ENCODE data around the gene SERPINE1.

SERPINE1 gene

GRCh38 chr7:101167645-101168411 lies 40.9 kb downstream of the SERPINE1 start:
- Histone ChIP-seq H3K9me2 (replicated peaks; ENCODE audit: insufficient read depth, low read length) (no peaks in the 10 kb centered on the region), H3K79me2 (ENCODE audit: insufficient read depth, low read length) (no peaks in the 10 kb centered on the region), H3K27ac (ENCODE audit: low read depth, low read length) (no peak overlapping the region), H3K9ac (ENCODE audit: low read length) (no peak overlapping the region), H4K20me1 (ENCODE audit: low read depth, low read length) (no peaks in the 10 kb centered on the region), H3K4me2 (ENCODE audit: low read depth, low read length, poor library complexity, severe bottlenecking) (no peak overlapping the region), H2AFZ (ENCODE audit: low read depth, low read length, severe bottlenecking) (no peak overlapping the region), H3K9me3 (ENCODE audit: insufficient read depth, low read length) (no peaks in the 10 kb centered on the region), H3K4me3 (ENCODE audit: insufficient read depth, low read length, poor library complexity, severe bottlenecking) (no peak overlapping the region), H3K36me3 (ENCODE audit: low read length) (no peaks in the 10 kb centered on the region), H3F3A (ENCODE audit: insufficient read depth) (no peaks in the 10 kb centered on the region), H3K27me3 (ENCODE audit: low read length) (no peaks in the 10 kb centered on the region)
- TF ChIP-seq EZH2phosphoT487 (conservative IDR thresholded peaks at IDR 0.05; ENCODE audit: low read length) (no peak), CTCF (IDR thresholded peaks at IDR 0.05; ENCODE audit: insufficient read depth, low read length, poor library complexity, severe bottlenecking) (no peak)

GRCh38 chr7:101168412-101169049 lies 41.6 kb downstream of the SERPINE1 start:
- Histone ChIP-seq H4K20me1 (ENCODE audit: low read depth, low read length) (no peaks in the 10 kb centered on the region), H3K4me3 (ENCODE audit: insufficient read depth, low read length, poor library complexity, severe bottlenecking) (no peak overlapping the region), H3K4me2 (ENCODE audit: low read depth, low read length, poor library complexity, severe bottlenecking) (no peak overlapping the region), H3K9ac (ENCODE audit: low read length) (no peak overlapping the region), H3F3A (ENCODE audit: insufficient read depth) (no peaks in the 10 kb centered on the region), H3K9me3 (ENCODE audit: insufficient read depth, low read length) (no peaks in the 10 kb centered on the region), H3K27ac (ENCODE audit: low read depth, low read length) (no peak overlapping the region), H3K79me2 (ENCODE audit: insufficient read depth, low read length) (no peaks in the 10 kb centered on the region), H3K36me3 (ENCODE audit: low read length) (no peaks in the 10 kb centered on the region), H3K9me2 (replicated peaks; ENCODE audit: insufficient read depth, low read length) (no peaks in the 10 kb centered on the region), H3K27me3 (ENCODE audit: low read length) (no peaks in the 10 kb centered on the region), H2AFZ (ENCODE audit: low read depth, low read length, severe bottlenecking) (no peak overlapping the region)
- TF ChIP-seq EZH2phosphoT487 (conservative IDR thresholded peaks at IDR 0.05; ENCODE audit: low read length), result no peak
- TF ChIP-seq CTCF (IDR thresholded peaks at IDR 0.05; ENCODE audit: insufficient read depth, low read length, poor library complexity, severe bottlenecking), result no peak

- no peak overlapping the region for H2AFZ ChIP-seq (ENCODE audit: low read depth, low read length, severe bottlenecking)
- no peaks in the 10 kb centered on the region for H3K36me3 ChIP-seq (ENCODE audit: low read length)
- peak overlapping the region; percentile 9 for H3K4me2 ChIP-seq (ENCODE audit: low read depth, low read length, poor library complexity, severe bottlenecking)
- H3K9me3 ChIP-seq (ENCODE audit: insufficient read depth, low read length), result no peaks in the 10 kb centered on the region
- H3F3A ChIP-seq (ENCODE audit: insufficient read depth), result no peaks in the 10 kb centered on the region
- H3K4me3 ChIP-seq (ENCODE audit: insufficient read depth, low read length, poor library complexity, severe bottlenecking), result no peak overlapping the region
- no peaks in the 10 kb centered on the region for H4K20me1 ChIP-seq (ENCODE audit: low read depth, low read length)
- no peaks in the 10 kb centered on the region for H3K9me2 ChIP-seq (replicated peaks; ENCODE audit: insufficient read depth, low read length)
- no peak overlapping the region for H3K9ac ChIP-seq (ENCODE audit: low read length)
- H3K79me2 ChIP-seq (ENCODE audit: insufficient read depth, low read length), result no peaks in the 10 kb centered on the region
- H3K27ac ChIP-seq (ENCODE audit: low read depth, low read length), result no peak overlapping the region
- TF ChIP-seq CTCF (IDR thresholded peaks at IDR 0.05; ENCODE audit: insufficient read depth, low read length, poor library complexity, severe bottlenecking) (no peak), EZH2phosphoT487 (conservative IDR thresholded peaks at IDR 0.05; ENCODE audit: low read length) (no peak)
- no peaks in the 10 kb centered on the region for H3K27me3 ChIP-seq (ENCODE audit: low read length)
Observed at GRCh38 chr7:101169110-101169837, 42.4 kb downstream of the SERPINE1 start.

All from SU-DHL-6 (cell line).